ENCODE results near the gene AGAP5.
"Not testable (repeated sequence)": the region's sequence is repeated elsewhere in the genome, so short reads cannot be mapped to it uniquely, and the experiment has no call there.

AGAP5 gene

DNA sequence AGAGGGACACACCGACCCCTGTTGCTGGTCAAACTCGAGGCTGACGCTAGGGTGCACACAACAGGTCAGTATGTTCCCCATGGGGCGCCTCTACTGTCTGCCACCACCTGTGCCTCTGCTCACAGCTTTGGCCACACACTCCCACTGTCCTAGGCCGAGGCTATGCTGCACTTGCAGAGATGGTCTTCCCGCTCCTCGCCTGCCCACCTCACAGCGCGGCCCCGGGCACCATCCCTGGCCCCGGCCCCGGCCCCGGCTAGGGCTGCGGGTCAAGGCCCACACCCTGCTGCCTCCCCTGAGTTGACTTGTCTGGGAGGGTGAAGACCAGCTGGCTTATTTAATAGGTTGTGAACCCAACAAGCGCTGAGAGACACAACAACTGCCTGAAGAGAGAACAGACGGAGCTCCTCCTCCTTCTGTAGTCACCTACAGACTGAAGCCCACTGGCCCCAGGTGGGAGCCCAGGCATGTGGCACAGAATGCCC, at the start of gene AGAP5:
TSS of gene AGAP5 (minus strand) at position 435 of the 485 bp plus-strand sequence. CDS start at position 81, 354 bp downstream.
- not testable (repeated sequence) for DNase-seq (ENCODE audit: low spot score)

DNA sequence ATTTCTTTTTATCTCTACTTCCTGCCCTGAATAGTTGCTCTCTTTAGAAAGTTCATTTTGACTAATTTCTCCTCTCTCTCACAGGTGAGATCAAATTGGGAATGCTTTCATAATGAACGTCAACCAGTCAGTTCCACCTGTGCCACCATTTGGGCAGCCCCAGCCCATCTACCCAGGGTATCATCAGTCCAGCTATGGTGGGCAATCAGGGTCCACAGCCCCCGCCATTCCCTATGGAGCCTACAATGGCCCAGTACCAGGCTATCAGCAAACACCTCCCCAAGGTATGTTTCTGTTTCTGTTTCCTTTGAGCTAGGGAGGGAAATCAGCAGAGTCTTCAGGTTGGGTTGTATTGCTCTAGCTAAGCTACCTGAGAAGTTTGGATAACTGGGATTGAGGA, 48.8 kb upstream of the AGAP5 start:
- no peak for DNase-seq (ENCODE audit: low spot score)

DNA sequence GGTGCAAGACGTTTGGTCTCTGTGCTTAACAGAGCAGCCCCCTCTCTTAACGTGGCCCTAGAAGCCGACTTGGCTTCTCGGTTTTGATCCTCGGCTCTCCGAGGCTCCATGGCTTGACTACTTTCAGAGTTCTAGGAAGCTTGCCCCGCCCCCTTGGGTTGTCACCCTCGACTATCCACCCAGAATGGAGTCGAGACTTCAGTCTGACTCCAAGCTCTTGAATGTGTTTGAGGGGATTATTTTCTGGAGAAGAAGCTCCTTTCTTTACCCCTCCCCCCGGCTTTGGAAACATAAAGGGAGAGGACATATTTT, 46.7 kb upstream of the AGAP5 start:
- no peak for DNase-seq (ENCODE audit: low spot score)

DNA sequence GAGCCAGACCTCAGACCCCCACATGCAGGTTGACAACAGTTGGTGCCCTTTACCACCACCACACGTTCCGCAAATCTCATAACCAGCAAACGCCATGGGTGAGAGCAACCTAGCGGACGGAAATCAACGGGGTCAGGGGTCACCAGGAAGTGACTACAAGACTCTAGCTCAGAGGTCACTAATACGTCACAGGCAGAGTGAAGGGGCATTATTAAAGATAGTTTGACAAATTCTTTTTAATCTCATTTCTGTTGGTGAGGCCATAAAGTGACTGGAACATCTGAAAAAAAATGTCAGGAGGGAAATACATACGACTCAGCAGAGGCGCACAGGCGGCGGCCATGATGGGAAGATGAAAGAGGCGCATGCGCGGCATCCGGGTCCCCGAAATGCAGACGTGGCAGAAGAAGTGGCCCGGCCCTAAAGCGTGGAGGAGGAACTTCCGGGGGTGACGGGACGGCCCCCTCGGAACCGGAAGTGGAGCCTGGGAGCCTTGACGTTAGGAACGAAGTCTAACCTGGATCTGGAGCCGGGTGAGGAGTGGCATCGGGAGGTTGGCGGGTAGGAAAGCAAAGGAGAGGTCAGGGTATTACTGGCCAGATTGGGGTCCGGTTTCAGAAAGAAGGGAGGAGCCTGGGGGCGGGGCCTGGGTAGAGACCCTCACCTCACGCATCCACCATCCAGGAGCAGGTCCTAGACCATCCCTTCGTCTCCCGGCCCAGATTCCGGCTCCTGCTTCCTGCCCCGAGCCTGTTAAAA, 46.2 kb upstream of the AGAP5 start, which contains the start of gene SEC24C:
TSS of gene SEC24C (plus strand) at position 468 of the 759 bp plus-strand sequence. CDS start 2,461 bp downstream, outside the sequence.
- peak; percentile 98 for DNase-seq (ENCODE audit: low spot score)

GRCh38 chr10:73743327-73743904, 45.5 kb upstream of the AGAP5 start:
- DNase-seq (ENCODE audit: low spot score): no peak

GRCh38 chr10:73742454-73742734, 44.5 kb upstream of the AGAP5 start:
- DNase-seq (ENCODE audit: low spot score): no peak

- not testable (repeated sequence) for DNase-seq (ENCODE audit: low spot score)
These were observed 42.8 kb upstream of the AGAP5 start for GRCh38 chr10:73740501-73741254.

- no peak for DNase-seq (ENCODE audit: low spot score)
These were observed 36.9 kb upstream of the AGAP5 start for GRCh38 chr10:73734796-73735305.

- DNase-seq (ENCODE audit: low spot score): no peak
These were observed 36.3 kb upstream of the AGAP5 start for GRCh38 chr10:73734028-73734720.

- DNase-seq (ENCODE audit: low spot score): no peak
These were observed 35.2 kb upstream of the AGAP5 start for GRCh38 chr10:73732931-73733623.

DNA sequence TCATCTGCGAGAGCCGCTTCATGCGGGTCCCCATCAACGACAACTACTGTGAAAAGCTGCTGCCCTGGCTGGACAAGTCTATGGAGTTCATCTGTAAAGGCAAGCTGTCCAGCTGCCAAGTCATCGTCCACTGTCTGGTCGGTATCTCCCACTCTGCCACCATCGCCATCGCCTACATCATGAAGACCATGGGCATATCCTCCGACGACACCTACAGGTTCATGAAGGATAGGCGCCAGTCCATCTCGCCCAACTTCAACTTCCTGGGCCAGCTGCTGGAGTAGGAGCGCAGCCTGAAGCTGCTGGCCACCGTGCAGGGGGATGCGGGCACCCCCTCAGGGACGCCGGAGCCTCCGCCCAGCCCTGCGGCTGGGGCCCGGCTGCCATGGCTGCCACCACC, 34.5 kb upstream of the AGAP5 start:
- DNase-seq (ENCODE audit: low spot score): no peak

- no peak for DNase-seq (ENCODE audit: low spot score)
These were observed 33.9 kb upstream of the AGAP5 start for GRCh38 chr10:73731588-73732375.

DNA sequence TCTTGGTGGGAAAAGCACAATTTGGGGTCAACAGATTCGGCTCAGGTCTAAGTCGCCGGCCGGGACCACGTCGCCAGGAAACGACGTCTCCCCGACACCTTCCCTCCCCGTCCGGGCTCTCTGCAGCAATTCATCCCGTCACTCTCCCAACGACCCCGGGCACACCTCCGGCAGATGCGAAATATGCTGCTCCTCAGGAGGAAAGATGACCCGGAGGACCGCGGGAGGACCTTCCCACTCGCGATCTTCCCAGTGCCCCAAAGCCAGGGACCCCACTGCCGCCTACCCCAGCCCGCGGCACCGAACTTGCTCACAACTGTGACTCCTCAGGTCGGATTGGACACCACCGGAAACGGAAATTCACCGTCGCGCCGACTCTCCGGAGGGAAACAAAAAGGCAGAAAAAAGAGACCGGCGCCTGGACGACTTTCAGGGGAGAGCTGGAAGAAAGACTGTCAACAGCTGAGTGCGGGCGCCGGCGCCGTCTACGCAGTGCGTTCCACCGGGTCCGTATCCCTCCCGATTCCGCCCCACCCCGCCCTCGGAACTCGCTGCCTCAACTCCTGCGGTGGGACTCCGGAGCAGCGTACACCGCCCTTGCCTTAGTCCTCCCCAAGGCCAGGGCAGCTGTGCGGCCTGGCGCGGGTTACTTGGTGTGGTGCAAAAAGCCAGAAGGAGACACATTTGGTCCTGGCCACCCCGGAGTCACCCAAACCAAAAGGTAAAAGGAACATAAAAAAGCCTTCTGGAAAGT, 32.4 kb upstream of the AGAP5 start:
- DNase-seq (ENCODE audit: low spot score): peak; percentile 96

- not testable (repeated sequence) for DNase-seq (ENCODE audit: low spot score)
These were observed 31.9 kb upstream of the AGAP5 start for GRCh38 chr10:73729781-73730152.

GRCh38 chr10:73723516-73723915, 25.6 kb upstream of the AGAP5 start:
- no peak for DNase-seq (ENCODE audit: low spot score)

DNA sequence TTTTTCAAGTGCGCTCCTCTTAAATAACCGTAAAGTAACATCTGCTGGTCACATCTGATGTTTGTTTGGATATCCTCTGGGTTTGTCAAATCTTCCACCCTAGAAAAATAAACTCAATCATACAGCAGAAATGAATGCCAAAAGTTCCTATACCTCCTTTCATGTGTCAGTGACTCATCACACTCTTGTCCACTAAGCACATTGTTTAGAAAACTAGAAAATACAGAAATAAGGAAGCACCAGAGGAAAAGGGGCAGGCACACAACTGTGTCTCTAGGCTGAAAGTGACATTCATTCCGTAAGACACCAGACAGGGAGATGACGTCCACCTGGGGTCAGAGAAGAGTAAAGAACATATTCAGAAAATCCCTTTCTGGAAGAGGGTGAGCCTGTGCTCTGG, 22.7 kb upstream of the AGAP5 start:
- not testable (repeated sequence) for DNase-seq (ENCODE audit: low spot score)

DNA sequence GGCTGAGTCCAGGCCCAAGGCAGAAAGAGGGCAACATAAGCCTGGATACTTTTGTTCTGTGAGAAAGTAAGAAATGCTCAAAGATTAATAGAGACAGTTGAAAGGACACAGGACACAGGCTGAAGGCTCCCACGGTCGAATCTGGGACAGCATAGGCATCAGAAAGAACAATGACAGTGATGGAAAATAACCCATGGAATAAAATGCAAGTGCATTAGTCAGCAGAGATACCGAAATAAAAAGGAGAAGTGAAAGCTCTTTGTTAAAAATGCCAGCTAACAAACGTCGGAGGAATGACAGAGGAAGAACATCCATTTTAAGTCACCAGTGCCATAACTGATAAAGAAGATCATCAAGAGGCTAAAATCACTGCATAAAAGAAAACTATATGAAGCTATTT, 19.6 kb upstream of the AGAP5 start:
- no peak for DNase-seq (ENCODE audit: low spot score)

- DNase-seq (ENCODE audit: low spot score): no peak
These were observed 18.3 kb upstream of the AGAP5 start for GRCh38 chr10:73716251-73716650.

GRCh38 chr10:73715179-73716156, 17.6 kb upstream of the AGAP5 start:
- DNase-seq (ENCODE audit: low spot score): not testable (repeated sequence)
